DND-41 (cell line): ENCODE results near the gene OMP.

Experiments used
- ATAC-seq: fragments of 200-7000 bp; cut with Tn5 transposase; 3 replicates; pipeline ENCODE4 v1.9.1; 2021; ENCODE audit warnings: low read depth; ENCODE audit not compliant: insufficient read depth
- DNase-seq: peaks from one replicate; pipeline ENCODE4 v3.0.0-alpha.2; 2020
- H2AFZ ChIP-seq: 2 replicates; pipeline ENCODE4 v1.6.0; 2012; ENCODE audit warnings: low read depth, low read length
- H3K27ac ChIP-seq: 2 replicates; pipeline ENCODE4 v1.5.1; 2012; ENCODE audit warnings: low read length, inconsistent platforms
- H3K27me3 ChIP-seq: fragments of 200-600 bp; sonication (generic); 2 replicates; pipeline ENCODE4 v1.6.0; 2012; ENCODE audit warnings: low read length, mild to moderate bottlenecking, inconsistent platforms; ENCODE audit not compliant: insufficient read depth, poor library complexity
- H3K36me3 ChIP-seq: 2 replicates; pipeline ENCODE4 v1.5.1; 2012; ENCODE audit warnings: low read length, inconsistent platforms; ENCODE audit not compliant: insufficient read depth
- H3K4me1 ChIP-seq: 2 replicates; pipeline ENCODE4 v1.5.1; 2012; ENCODE audit warnings: mild to moderate bottlenecking, low read length; ENCODE audit not compliant: insufficient read depth
- H3K4me2 ChIP-seq: 2 replicates; pipeline ENCODE4 v1.6.0; 2012; ENCODE audit warnings: mild to moderate bottlenecking, moderate library complexity, low read length, inconsistent platforms; ENCODE audit not compliant: insufficient read depth
- H3K4me3 ChIP-seq, 2 experiments: fragments of 200-600 bp in 1 of 2; shearing (Covaris generic) in 1 of 2; 2 replicates each; pipeline ENCODE4 v1.5.1; 2012 to 2016; ENCODE audit warnings: inconsistent platforms in 2 of 2, low read length in 2 of 2, mild to moderate bottlenecking in 2 of 2, low read depth in 1 of 2, moderate library complexity in 1 of 2
- H3K79me2 ChIP-seq: 2 replicates; pipeline ENCODE4 v1.6.0; 2012; ENCODE audit warnings: low read length, inconsistent platforms; ENCODE audit not compliant: insufficient read depth
- H3K9ac ChIP-seq: 2 replicates; pipeline ENCODE4 v1.6.0; 2012; ENCODE audit warnings: low read depth, mild to moderate bottlenecking, inconsistent platforms, low read length, moderate library complexity
- H3K9me3 ChIP-seq: 2 replicates; pipeline ENCODE4 v1.5.1; 2012; ENCODE audit warnings: low read length, moderate library complexity, mild to moderate bottlenecking, inconsistent platforms; ENCODE audit not compliant: insufficient read depth, severe bottlenecking
- H4K20me1 ChIP-seq: 2 replicates; pipeline ENCODE4 v1.6.0; 2012; ENCODE audit warnings: low read length; ENCODE audit not compliant: insufficient read depth
- CTCF ChIP-seq: IDR thresholded peaks from 2 replicates; pipeline ENCODE4 v1.5.1; 2012; ENCODE audit warnings: borderline replicate concordance, low read length, moderate library complexity, mild to moderate bottlenecking; ENCODE audit not compliant: poor library complexity, severe bottlenecking; ENCODE audit errors: extremely low read depth
- EZH2 ChIP-seq: IDR thresholded peaks from 3 replicates; pipeline ENCODE4 v1.6.1; 2012; ENCODE audit warnings: borderline replicate concordance, low read depth, mild to moderate bottlenecking, moderate library complexity, low read length, inconsistent platforms; ENCODE audit not compliant: severe bottlenecking

The OMP gene

GRCh38 chr11:77138106-77138649 is 35.5 kb downstream of the OMP start:
- TF ChIP-seq EZH2 (no peak), CTCF (no peak)
- no peaks in the 10 kb centered on the region for H3K9me3 ChIP-seq
- DNase-seq (no peak), ATAC-seq (no peak)
- H2AFZ ChIP-seq, result no peak overlapping the region
- H3K9ac ChIP-seq, result no peak overlapping the region
- H3K36me3 ChIP-seq, result no peaks in the 10 kb centered on the region
- no peak overlapping the region for H3K4me2 ChIP-seq
- H3K79me2 ChIP-seq, result no peaks in the 10 kb centered on the region
- no peak overlapping the region for H3K4me3 ChIP-seq
- no peaks in the 10 kb centered on the region for H3K27me3 ChIP-seq
- no peak overlapping the region for H3K27ac ChIP-seq
- no peaks in the 10 kb centered on the region for H4K20me1 ChIP-seq
- peaks cover 20% of the 10 kb centered on the region for H3K4me1 ChIP-seq

- no peak overlapping the region for H3K9ac ChIP-seq
- no peak for DNase-seq
- no peaks in the 10 kb centered on the region for H3K27me3 ChIP-seq
- no peak overlapping the region for H2AFZ ChIP-seq
- peaks cover 20% of the 10 kb centered on the region for H3K4me1 ChIP-seq
- H3K4me2 ChIP-seq, result no peak overlapping the region
- no peak for ATAC-seq
- H3K27ac ChIP-seq, result no peak overlapping the region
- H3K4me3 ChIP-seq, result no peak overlapping the region
- H3K79me2 ChIP-seq, result no peaks in the 10 kb centered on the region
- no peaks in the 10 kb centered on the region for H4K20me1 ChIP-seq
- no peaks in the 10 kb centered on the region for H3K9me3 ChIP-seq
- TF ChIP-seq CTCF, result no peak
- no peak for TF ChIP-seq EZH2
- H3K36me3 ChIP-seq, result no peaks in the 10 kb centered on the region
Measured at GRCh38 chr11:77139201-77139600, 36.6 kb downstream of the OMP start.

- H3K4me1 ChIP-seq, result peaks cover 20% of the 10 kb centered on the region
- no peak overlapping the region for H3K27ac ChIP-seq
- no peaks in the 10 kb centered on the region for H3K36me3 ChIP-seq
- no peak overlapping the region for H3K4me3 ChIP-seq
- H3K79me2 ChIP-seq, result no peaks in the 10 kb centered on the region
- ATAC-seq, result no peak
- DNase-seq, result peak; percentile 15
- TF ChIP-seq EZH2 (no peak), CTCF (no peak)
- H4K20me1 ChIP-seq, result no peaks in the 10 kb centered on the region
- no peak overlapping the region for H3K9ac ChIP-seq
- no peaks in the 10 kb centered on the region for H3K9me3 ChIP-seq
- H2AFZ ChIP-seq, result no peak overlapping the region
- H3K4me2 ChIP-seq, result no peak overlapping the region
- H3K27me3 ChIP-seq, result no peaks in the 10 kb centered on the region
Measured at GRCh38 chr11:77140231-77140851, 37.7 kb downstream of the OMP start.

- Histone ChIP-seq H3K9ac (no peak overlapping the region), H3K4me2 (no peak overlapping the region), H3K27me3 (no peaks in the 10 kb centered on the region), H4K20me1 (no peaks in the 10 kb centered on the region), H2AFZ (no peak overlapping the region), H3K27ac (no peak overlapping the region), H3K4me3 (no peak overlapping the region), H3K36me3 (no peaks in the 10 kb centered on the region), H3K9me3 (no peaks in the 10 kb centered on the region), H3K79me2 (no peaks in the 10 kb centered on the region), H3K4me1 (peaks cover 20% of the 10 kb centered on the region)
- no peak for ATAC-seq
- DNase-seq, result no peak
- TF ChIP-seq CTCF (no peak), EZH2 (no peak)
Measured at GRCh38 chr11:77141034-77141433, 38.4 kb downstream of the OMP start.
